NCI-H82 (cell line): Measurements from ENCODE around the gene ADARB1.
"Not testable (repeated sequence)": the region's sequence is repeated elsewhere in the genome, so short reads cannot be mapped to it uniquely, and the experiment has no call there.

Source experiments
- DNase-seq: peaks from one replicate; lab custom pipeline; 2025; lab: John Stamatoyannopoulos, UW

The ADARB1 gene

GRCh38 chr21:45136500-45136899 is 62.1 kb downstream of the ADARB1 start:
- no peak for DNase-seq

GRCh38 chr21:45136927-45137611 is 62.7 kb downstream of the ADARB1 start:
- peak; percentile 89 for DNase-seq

DNA sequence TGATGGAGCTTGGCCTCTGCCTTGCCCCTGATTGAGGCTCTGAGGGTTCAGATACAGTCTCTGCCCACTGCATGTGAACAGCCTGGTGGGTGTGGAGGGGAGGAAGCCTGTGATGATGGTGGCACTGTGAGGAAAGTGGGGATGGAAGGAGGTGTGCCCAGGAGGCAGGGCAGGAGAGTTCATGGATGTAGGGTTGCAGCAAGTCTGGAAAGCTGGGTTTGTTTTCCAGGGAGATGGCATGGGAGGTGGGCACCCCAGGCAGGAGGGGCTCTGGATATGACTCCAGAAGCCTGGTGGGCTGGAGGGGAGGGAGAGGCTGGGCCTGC is 63.2 kb downstream of the ADARB1 start:
- DNase-seq = no peak

DNA sequence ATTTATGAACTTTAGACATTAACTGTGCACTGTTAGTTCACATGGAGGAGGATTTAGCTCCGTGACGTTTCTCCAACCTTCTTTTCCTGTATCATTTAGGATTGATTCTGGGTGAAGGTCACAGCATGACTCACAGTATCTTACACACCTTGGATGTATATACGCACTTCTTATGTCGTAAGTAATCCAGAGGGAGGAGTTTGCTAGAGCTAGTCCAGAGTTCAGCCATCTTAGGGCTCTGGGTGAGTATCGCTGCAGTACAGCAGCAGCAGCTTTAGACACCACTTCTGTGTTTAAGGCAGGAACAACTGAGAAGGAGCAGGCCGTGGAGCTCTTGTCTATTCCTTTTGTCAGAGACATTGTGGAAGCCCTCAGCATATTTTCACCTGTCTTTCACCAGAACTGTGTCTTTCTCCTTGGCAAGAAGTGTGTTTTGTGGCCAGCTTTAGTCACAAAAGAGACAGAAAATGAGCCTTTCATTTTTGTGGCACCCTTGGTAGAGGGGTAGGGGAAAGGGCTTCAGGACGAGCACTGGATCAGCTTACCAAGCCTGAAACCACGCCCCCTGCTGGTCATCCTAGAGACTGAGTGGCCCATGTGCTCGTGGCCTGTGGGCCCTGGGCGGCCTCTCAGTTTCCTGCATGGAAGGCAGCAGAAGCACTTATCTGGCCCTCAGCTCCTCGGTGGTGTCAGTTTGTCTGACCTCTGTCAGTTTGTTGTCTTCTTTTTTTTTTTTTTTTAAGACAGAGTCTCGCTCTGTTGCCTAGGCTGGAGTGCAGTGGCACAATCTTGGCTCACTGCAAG is 64.0 kb downstream of the ADARB1 start:
- DNase-seq = peak; percentile 89

DNA sequence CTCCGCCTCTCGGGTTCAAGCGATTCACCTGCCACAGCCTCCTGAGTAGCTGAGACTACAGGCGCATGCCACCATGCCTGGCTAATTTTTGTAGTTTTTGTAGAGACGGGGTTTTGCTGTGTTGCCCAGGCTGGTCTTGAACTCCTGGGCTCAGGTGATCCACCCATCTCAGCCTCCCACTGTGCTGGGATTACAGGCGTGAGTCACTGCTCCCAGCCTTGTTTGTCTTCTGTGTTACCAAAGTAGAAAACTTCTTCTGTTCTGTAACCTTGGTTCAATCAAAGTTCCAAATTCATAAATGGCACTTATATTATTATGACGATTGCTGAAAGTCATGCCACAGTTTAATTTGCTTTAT is 64.6 kb downstream of the ADARB1 start:
- DNase-seq = not testable (repeated sequence)

- DNase-seq = no peak
These were observed 65.1 kb downstream of the ADARB1 start for GRCh38 chr21:45139473-45139872.

- DNase-seq = peak; percentile 94
These were observed 66.1 kb downstream of the ADARB1 start for GRCh38 chr21:45140346-45140940.

GRCh38 chr21:45140944-45141343 is 66.6 kb downstream of the ADARB1 start:
- DNase-seq = not testable (repeated sequence)

DNA sequence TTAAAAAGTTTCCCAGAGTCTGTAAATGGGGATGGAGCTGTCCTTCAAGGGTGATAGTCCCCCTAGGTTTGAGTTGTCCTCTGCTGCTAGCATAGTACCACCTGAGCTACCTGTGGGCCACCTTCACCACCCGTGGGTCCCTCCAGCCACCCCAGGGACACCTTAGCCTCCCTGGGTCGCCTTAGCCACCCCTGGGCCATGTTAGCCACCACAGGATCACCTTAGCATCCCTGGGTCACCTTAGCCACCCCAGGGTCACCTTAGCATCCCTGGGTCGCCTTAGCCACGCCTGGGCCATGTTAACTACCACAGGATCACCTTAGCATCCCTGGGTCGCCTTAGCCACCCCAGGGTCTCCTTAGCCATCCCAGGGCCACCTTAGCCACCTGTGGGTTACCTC is 67.1 kb downstream of the ADARB1 start:
- DNase-seq = no peak

DNA sequence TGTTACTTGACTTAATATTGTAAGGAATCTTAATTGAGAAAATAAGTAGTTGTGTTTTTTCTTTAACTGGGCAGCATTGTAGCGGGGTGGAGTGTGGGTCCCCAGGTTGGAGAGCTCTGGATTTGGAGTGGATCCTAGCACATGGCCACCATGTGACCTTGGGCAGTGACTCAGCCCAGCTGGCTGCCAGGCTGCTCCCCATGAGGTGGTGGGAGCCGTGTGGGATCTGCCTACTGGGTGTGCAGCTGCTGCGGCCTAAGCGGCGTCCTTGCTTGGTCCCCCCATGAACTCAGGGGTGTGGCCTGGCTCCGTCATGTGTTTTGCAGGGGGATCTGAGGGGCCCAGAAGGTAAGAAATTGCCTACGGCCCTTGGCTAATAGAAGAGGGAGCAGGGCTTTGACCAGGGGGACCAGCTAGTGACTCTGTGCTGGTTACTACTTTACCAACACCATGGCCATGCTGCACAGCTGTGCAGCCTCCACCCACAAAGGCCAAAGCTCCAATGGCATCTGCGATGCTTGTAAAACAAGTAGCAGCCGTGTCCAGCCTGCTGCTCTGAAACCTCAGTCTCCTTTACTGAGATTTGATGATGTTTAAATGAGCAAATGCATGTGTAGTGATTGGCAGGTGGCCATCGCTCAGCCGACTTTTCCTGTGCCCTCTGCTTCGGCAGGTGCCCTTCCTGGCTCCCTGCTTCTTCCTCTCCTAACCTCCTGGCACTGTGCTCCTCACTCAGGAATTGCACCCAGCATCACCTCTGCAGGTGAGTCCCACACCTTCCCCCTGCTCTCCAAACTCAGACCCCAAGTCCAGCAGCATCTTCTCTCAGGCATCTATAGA is 68.3 kb downstream of the ADARB1 start:
- DNase-seq = no peak

DNA sequence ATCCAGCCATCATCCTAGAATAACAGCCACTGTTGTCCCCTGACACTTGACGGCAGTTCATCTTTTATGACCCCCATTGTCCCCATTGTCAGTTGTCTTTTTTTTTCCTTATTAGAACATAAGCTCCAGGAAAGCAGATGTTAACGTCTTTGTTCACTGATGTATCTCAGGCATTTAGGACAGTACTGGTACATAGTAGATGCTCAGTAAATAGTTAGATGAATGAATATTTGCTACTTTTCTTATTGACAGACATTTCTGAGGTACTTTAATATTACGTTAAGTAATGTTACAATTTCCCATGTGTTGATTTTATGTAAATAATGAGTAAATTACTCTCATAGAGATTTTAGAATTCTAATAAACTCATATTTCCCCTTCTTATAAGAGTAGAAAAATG is 69.5 kb downstream of the ADARB1 start:
- DNase-seq = no peak

DNA sequence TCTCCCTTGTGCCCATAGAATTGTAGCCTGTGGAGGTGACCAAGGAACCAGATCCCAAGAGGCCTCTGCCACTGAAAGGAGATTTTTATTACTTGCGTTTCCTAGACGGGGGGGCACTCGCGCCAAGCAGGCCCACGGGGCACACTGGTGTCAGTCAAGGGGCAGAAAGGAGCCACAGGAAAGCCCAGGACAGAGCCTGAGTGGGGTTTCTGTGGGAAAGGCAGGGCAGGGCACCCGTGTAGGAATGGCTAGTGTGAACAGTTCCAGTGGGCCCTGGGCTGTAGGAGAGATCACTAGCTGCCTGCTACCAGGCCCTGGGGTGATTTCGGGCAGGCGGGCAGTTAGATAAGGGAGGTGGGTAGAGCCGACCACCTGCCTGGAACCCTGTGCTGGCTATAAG is 70.8 kb downstream of the ADARB1 start:
- no peak for DNase-seq

GRCh38 chr21:45145846-45146245 is 71.5 kb downstream of the ADARB1 start:
- not testable (repeated sequence) for DNase-seq

DNA sequence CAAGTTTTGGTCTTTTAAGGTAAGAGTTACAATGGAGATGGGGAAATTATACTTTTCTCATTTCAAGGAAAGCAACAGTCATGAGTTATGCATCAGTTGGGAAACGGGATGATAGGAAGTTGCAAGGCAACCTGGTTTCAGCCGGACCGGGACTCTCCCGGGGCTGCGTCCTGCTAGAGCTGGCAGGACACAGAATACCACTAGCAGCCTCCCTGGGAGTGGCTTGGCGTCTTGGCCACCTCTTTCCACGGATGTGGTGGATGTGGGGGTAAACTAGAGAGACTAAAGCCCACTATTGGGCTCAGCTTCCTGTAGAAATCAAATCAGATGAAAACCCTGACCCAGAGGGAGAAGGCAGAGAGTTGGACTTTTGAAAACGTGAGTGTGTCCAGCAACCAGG is 71.9 kb downstream of the ADARB1 start:
- DNase-seq = no peak

DNA sequence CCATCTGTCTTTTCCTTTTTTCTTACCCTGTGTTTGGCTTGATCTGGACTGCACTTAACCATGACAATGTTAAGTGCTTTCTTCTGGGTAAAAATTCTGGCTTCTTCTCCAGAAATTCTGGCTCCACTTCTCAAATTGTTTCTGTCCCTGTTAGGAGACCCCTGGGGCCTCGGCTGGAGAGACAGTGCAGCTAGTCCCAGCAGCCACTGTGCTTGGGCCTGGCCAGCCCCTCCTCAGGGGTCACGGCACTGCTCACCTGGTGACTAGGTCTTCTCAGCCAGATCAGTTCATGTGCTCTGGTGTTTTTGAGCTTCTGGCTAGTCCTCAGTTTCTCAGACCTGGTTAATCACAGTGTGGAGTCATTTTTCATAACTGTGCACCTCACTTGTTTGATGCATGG is 72.4 kb downstream of the ADARB1 start:
- no peak for DNase-seq

- DNase-seq = no peak
These were observed 73.3 kb downstream of the ADARB1 start for GRCh38 chr21:45147473-45148315.

- no peak for DNase-seq
These were observed 74.1 kb downstream of the ADARB1 start for GRCh38 chr21:45148316-45148990.

- no peak for DNase-seq
These were observed 74.6 kb downstream of the ADARB1 start for GRCh38 chr21:45149021-45149420.

DNA sequence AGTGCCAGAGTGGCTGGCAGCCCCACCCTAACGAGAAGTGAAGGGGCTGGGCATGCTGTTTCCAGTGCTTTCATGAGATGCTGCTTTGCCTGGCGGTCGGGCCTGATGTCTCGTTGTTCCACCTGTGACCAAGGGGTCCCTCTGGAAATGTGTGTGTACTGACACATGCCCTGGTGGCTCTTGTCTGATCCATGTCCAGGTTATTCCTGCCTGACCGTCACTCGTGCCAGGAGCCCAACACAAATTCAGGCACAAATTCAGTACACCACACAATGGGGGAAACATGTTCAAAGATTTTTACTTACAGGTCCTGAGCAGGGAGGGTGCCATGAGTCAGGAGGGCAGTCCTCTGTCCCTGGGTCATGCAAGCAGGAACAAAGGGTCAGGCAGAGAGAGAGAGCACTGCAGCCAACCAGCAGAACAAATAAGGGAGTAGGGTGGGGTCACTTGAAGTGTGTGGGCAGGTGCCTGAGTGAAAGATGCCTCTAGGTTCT is 76.3 kb downstream of the ADARB1 start:
- no peak for DNase-seq

- no peak for DNase-seq
These were observed 77.2 kb downstream of the ADARB1 start for GRCh38 chr21:45151445-45152160.
